D721Med (cell line): ENCODE data around the gene EOGT.

ENCODE experiments used
- DNase-seq: peaks from one replicate; pipeline ENCODE4 v3.0.0; 2011; ENCODE audit warnings: low spot score; ENCODE audit not compliant: insufficient read length
- FAIRE-seq: peaks from 2 replicates; lab custom pipeline; 2011; peaks lifted over from hg19 to GRCh38; lab: Jason Lieb, UNC
- CTCF ChIP-seq: IDR thresholded peaks from 2 replicates; pipeline ENCODE4 v1.5.1; 2012; ENCODE audit warnings: mild to moderate bottlenecking, control low read depth; ENCODE audit not compliant: insufficient read depth; ENCODE audit errors: missing control alignments

EOGT gene

GRCh38 chr3:69048990-69049389 lies 35.5 kb upstream of the EOGT start:
- DNase-seq, result no peak
- FAIRE-seq, result no peak
- no peak for TF ChIP-seq CTCF

- no peak for TF ChIP-seq CTCF
- FAIRE-seq (no peak), DNase-seq (no peak)
Observed at GRCh38 chr3:69044608-69045007, 31.1 kb upstream of the EOGT start.

- FAIRE-seq (no peak), DNase-seq (no peak)
- no peak for TF ChIP-seq CTCF
Observed at GRCh38 chr3:69033470-69033869, 20.0 kb upstream of the EOGT start.

- TF ChIP-seq CTCF, result no peak
- FAIRE-seq (no peak), DNase-seq (no peak)
Observed at GRCh38 chr3:69032737-69033136, 19.3 kb upstream of the EOGT start.

- DNase-seq (no peak), FAIRE-seq (no peak)
- TF ChIP-seq CTCF, result no peak
Observed at GRCh38 chr3:69032142-69032541, 18.7 kb upstream of the EOGT start.

- TF ChIP-seq CTCF, result no peak
- DNase-seq (no peak), FAIRE-seq (no peak)
Observed at GRCh38 chr3:69031635-69032034, 18.2 kb upstream of the EOGT start.

- DNase-seq, result no peak
- no peak for TF ChIP-seq CTCF
- no peak for FAIRE-seq
Observed at GRCh38 chr3:69020857-69021256, 7.4 kb upstream of the EOGT start.
